ENCODE data around the gene ANTXR2.

DNA sequence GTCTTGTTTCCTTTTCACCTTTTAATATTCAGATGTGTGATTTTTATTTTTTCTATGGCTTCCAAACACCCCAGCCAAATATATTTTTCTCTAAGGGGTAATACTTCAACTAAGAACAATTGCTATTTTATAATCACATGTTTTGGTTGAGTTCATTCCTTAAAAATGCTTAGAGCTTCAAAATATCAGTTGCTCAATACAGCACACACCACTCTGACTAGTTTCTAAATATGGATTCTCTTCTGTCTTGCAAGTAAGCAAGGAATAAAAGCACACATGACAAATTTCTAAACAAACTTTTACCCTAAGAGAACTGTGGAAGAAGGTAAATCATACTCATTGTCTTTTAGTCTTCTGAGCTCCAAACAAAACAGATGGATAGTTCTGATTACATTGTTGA is 27.2 kb downstream of the ANTXR2 start:
- TF ChIP-seq, protein P1, sequence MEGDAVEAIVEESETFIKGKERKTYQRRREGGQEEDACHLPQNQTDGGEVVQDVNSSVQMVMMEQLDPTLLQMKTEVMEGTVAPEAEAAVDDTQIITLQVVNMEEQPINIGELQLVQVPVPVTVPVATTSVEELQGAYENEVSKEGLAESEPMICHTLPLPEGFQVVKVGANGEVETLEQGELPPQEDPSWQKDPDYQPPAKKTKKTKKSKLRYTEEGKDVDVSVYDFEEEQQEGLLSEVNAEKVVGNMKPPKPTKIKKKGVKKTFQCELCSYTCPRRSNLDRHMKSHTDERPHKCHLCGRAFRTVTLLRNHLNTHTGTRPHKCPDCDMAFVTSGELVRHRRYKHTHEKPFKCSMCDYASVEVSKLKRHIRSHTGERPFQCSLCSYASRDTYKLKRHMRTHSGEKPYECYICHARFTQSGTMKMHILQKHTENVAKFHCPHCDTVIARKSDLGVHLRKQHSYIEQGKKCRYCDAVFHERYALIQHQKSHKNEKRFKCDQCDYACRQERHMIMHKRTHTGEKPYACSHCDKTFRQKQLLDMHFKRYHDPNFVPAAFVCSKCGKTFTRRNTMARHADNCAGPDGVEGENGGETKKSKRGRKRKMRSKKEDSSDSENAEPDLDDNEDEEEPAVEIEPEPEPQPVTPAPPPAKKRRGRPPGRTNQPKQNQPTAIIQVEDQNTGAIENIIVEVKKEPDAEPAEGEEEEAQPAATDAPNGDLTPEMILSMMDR (IDR thresholded peaks at IDR 0.05; ENCODE audit: low read depth, low read length), result no peak
- no peak for TF ChIP-seq MAX (IDR thresholded peaks at IDR 0.05; ENCODE audit: low read depth, low read length)
- no peak for TF ChIP-seq POLR2A (IDR thresholded peaks at IDR 0.05; ENCODE audit: extremely low read depth, insufficient read length)
- no peak for TF ChIP-seq MYC (IDR thresholded peaks at IDR 0.05; ENCODE audit: low read depth, low read length)
